GM23248 (cell line): ENCODE results near the gene FLOT2. TPM values are rescaled to one million over a fixed set of nuclear protein-coding genes. Genes with fewer than 3 reads are reported as not detected.
"Not testable (repeated sequence)": the region's sequence is repeated elsewhere in the genome, so short reads cannot be mapped to it uniquely, and the experiment has no call there.

Experiments used
- DNase-seq: peaks from one replicate; pipeline ENCODE4 v3.0.0-alpha.2; 2015
- H2AFZ ChIP-seq: fragments of 200-600 bp; sonication (generic); 2 replicates; pipeline ENCODE4 v1.6.1; 2016; ENCODE audit warnings: antibody characterized with exemption
- H3F3A ChIP-seq: fragments of 200-600 bp; sonication (generic); 2 replicates; pipeline ENCODE4 v1.6.1; 2016; ENCODE audit warnings: mild to moderate bottlenecking, antibody characterized with exemption, mixed run types; ENCODE audit not compliant: insufficient read depth
- H3K27ac ChIP-seq: fragments of 200-600 bp; sonication (generic); 2 replicates; pipeline ENCODE4 v1.5.1; 2016; ENCODE audit warnings: mild to moderate bottlenecking
- H3K27me3 ChIP-seq: fragments of 200-600 bp; sonication (generic); replicated peaks from 2 replicates; pipeline ENCODE4 v1.6.1; 2016; ENCODE audit warnings: mild to moderate bottlenecking; ENCODE audit not compliant: insufficient read depth
- H3K36me3 ChIP-seq: fragments of 200-600 bp; sonication (generic); 2 replicates; pipeline ENCODE4 v1.6.1; 2016; ENCODE audit warnings: low read depth, mild to moderate bottlenecking
- H3K4me1 ChIP-seq: fragments of 200-600 bp; sonication (generic); 2 replicates; pipeline ENCODE4 v1.6.1; 2016; ENCODE audit warnings: mild to moderate bottlenecking; ENCODE audit not compliant: insufficient read depth
- H3K4me2 ChIP-seq: fragments of 200-600 bp; sonication (generic); one replicate; pipeline ENCODE4 v1.6.1; 2016; ENCODE audit warnings: mild to moderate bottlenecking; ENCODE audit not compliant: unreplicated experiment
- H3K4me3 ChIP-seq: fragments of 200-600 bp; sonication (generic); 2 replicates; pipeline ENCODE4 v1.5.1; 2016; ENCODE audit warnings: mild to moderate bottlenecking
- H3K79me2 ChIP-seq: fragments of 200-600 bp; sonication (generic); 2 replicates; pipeline ENCODE4 v1.6.1; 2016; ENCODE audit warnings: mild to moderate bottlenecking; ENCODE audit not compliant: insufficient read depth
- H3K9ac ChIP-seq: fragments of 200-600 bp; sonication (generic); 2 replicates; pipeline ENCODE4 v1.6.1; 2016; ENCODE audit warnings: mild to moderate bottlenecking
- H3K9me2 ChIP-seq: fragments of 200-600 bp; sonication (generic); 2 replicates; pipeline ENCODE4 v1.6.1; 2016; ENCODE audit warnings: mixed run types, mild to moderate bottlenecking, moderate library complexity; ENCODE audit not compliant: insufficient read depth
- H3K9me3 ChIP-seq: fragments of 200-600 bp; sonication (generic); one replicate; pipeline ENCODE4 v1.6.1; 2017; ENCODE audit warnings: low read depth
- H4K20me1 ChIP-seq: fragments of 200-600 bp; sonication (generic); 2 replicates; pipeline ENCODE4 v1.6.0; 2016; ENCODE audit not compliant: insufficient read depth
- EZH2 ChIP-seq: fragments of 200-600 bp; sonication (generic); IDR thresholded peaks from 2 replicates; pipeline ENCODE4 v1.6.1; 2018; ENCODE audit warnings: antibody characterized with exemption, mild to moderate bottlenecking; ENCODE audit not compliant: insufficient read depth, poor library complexity, severe bottlenecking
- EZH2phosphoT487 ChIP-seq: fragments of 200-600 bp; sonication (generic); IDR thresholded peaks from 2 replicates; pipeline ENCODE4 v1.6.1; 2018; ENCODE audit warnings: antibody characterized with exemption, moderate library complexity, mild to moderate bottlenecking, low read depth; ENCODE audit not compliant: insufficient read depth
- WGBS, 2 experiments: methylation state at CpG; one replicate each; pipeline ENCODE4 v1.1.6; 2015 to 2017; ENCODE audit warnings: low lambda C conversion rate in 2 of 2, low coverage in 1 of 2; ENCODE audit errors: missing lambda C conversion rate in 2 of 2; 5-methylcytosine and 5-hydroxymethylcytosine counted together
- in situ Hi-C: fragments of 300-500 bp; cut with MboI; formaldehyde crosslinking; loops from 2 replicates; pipeline ENCODE4 v1.15.0; 2020
- polyA plus RNA-seq: library from polyadenylated mRNA; unstranded; fragments of >200 nt; fragmentation: Nextera tagmentation; extraction: Ambion mirVana; gene quantifications from 2 replicates; pipeline ENCODE4 v1.2.1, GENCODE V29; 2016
- total RNA-seq: library from RNA; depleted of rRNA; stranded (reverse); fragments of >200 nt; shearing (Covaris generic); gene quantifications from 2 replicates; pipeline ENCODE4 v1.2.3, GENCODE V29; 2014

The FLOT2 gene
- total and polyA plus RNA-seq, 2 experiments from 2014 or later, result 33.2 to 55.0 TPM

- Histone ChIP-seq H3K9me3 (no peaks in the 10 kb centered on the region), H3K9ac (no peak overlapping the region), H3K79me2 (peaks cover 100% of the 10 kb centered on the region), H3K9me2 (no peaks in the 10 kb centered on the region), H3K4me1 (peaks cover 30% of the 10 kb centered on the region), H4K20me1 (peaks cover 19% of the 10 kb centered on the region), H2AFZ (no peak overlapping the region), H3K27ac (peak overlapping the region; percentile 55), H3K27me3 (no peaks in the 10 kb centered on the region), H3K4me2 (peak overlapping the region; percentile 12), H3K36me3 (no peaks in the 10 kb centered on the region), H3K4me3 (no peak overlapping the region), H3F3A (peaks cover 18% of the 10 kb centered on the region)
- peak; percentile 85 for DNase-seq
- TF ChIP-seq EZH2, result no peak
- no peak for TF ChIP-seq EZH2phosphoT487
- 32 to 35% methylated on average over 5 of the region's 5 CpGs for WGBS, 2 experiments
- in situ Hi-C loops, result no loop called here
Observed at GRCh38 chr17:28937044-28937729, 39.7 kb upstream of the FLOT2 start.

DNA sequence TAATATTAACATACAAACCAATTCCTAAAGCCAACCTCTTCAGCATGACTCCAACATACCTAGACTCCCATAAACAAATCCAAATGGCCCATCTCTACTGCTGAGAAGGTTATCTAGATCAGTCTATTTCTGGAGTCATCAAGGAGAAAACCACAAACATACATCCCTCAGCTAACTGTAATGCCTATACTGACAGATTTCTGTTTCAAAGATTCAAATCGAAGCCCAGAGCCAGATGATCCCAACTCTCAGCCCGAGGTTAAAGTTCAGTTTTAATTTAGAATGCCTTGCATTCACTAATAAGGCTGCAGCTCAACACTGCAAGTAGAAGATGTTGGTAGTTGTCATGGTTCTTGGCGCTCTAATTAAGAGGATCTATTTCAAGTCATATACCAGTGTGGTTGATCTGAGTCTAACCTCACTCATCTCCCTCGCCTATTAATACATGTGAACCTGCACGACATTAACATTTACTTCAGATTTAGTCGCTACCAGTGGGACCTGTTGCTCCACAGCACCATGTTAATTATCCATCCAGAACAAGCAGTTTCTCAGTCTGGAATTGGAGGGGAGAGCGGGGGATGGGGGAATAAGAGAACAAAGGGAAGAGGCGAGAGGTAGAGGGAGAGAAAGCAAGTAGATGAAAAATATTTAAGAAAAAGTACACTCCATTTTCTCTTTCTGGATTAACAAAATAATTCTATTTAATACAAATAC is 38.4 kb upstream of the FLOT2 start:
- no peak for TF ChIP-seq EZH2phosphoT487
- TF ChIP-seq EZH2, result no peak
- 97% methylated on average over 8 of the region's 8 CpGs for WGBS, 2 experiments
- H3K27ac ChIP-seq, result no peak overlapping the region
- H3K4me2 ChIP-seq, result no peak overlapping the region
- H3K4me3 ChIP-seq, result no peak overlapping the region
- no peaks in the 10 kb centered on the region for H3K9me2 ChIP-seq
- peaks cover 18% of the 10 kb centered on the region for H3F3A ChIP-seq
- peaks cover 100% of the 10 kb centered on the region for H3K79me2 ChIP-seq
- H3K9me3 ChIP-seq, result no peaks in the 10 kb centered on the region
- peaks cover 30% of the 10 kb centered on the region for H3K4me1 ChIP-seq
- H3K36me3 ChIP-seq, result no peaks in the 10 kb centered on the region
- peaks cover 19% of the 10 kb centered on the region for H4K20me1 ChIP-seq
- in situ Hi-C loops, result no loop called here
- DNase-seq, result no peak
- no peak overlapping the region for H3K9ac ChIP-seq
- no peaks in the 10 kb centered on the region for H3K27me3 ChIP-seq
- no peak overlapping the region for H2AFZ ChIP-seq

DNA sequence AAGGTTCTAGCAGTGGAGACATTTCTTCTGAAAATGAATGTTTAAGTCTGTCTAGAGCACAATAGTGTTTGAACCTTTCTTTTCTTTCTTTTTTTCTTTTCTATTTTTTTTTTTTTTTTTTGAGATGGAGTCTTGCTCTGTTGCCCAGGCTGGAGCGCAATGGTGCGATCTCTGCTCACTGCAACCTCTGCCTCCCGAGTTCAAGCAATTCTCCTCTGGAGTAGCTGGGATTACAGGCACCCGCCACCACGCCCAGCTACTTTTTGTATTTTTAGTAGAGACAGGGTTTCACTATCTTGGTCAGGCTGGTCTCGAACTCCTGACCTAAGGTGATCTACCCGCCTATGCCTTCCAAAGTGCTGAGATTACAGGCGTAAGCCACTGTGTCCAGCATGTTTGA is 37.0 kb upstream of the FLOT2 start:
- H3K36me3 ChIP-seq, H3K9ac ChIP-seq, DNase-seq, H3K4me2 ChIP-seq, H3K4me3 ChIP-seq, H2AFZ ChIP-seq, H3K9me2 ChIP-seq, H3K27ac ChIP-seq, in situ Hi-C loops, H3K27me3 ChIP-seq, H3K9me3 ChIP-seq: not testable (repeated sequence)
- Histone ChIP-seq H4K20me1 (peaks cover 18% of the 10 kb centered on the region), H3K4me1 (peaks cover 30% of the 10 kb centered on the region), H3F3A (peaks cover 18% of the 10 kb centered on the region), H3K79me2 (peaks cover 100% of the 10 kb centered on the region)
- WGBS, 2 experiments, result 86 to 92% methylated on average over 8 of the region's 8 CpGs

DNA sequence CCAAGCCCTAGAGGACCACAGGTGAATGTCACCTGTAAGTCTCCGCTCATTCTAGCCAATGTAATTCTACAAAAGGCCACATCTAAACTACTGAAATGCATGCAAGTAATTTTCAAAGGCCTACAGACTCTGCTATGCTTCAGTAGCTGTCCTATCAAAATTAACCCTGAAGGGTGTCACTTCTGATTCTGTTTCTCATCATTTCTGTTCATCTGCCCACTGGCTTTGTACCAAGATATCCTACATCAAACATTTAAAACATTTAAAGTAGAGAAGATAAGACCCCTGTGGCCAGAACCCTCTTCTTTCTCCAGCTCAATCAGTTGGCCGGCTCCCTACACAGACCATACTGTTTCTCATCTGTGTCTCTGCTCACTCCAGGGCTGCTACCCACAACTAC is 32.3 kb upstream of the FLOT2 start:
- H3K9me3 ChIP-seq, result no peaks in the 10 kb centered on the region
- H3K9me2 ChIP-seq, result no peaks in the 10 kb centered on the region
- TF ChIP-seq EZH2 (no peak), EZH2phosphoT487 (no peak)
- H3K27me3 ChIP-seq, result no peaks in the 10 kb centered on the region
- peaks cover 26% of the 10 kb centered on the region for H3F3A ChIP-seq
- 98 to 100% methylated on average over 2 of the region's 2 CpGs for WGBS, 2 experiments
- no peak for DNase-seq
- in situ Hi-C loops, result no loop called here
- H3K79me2 ChIP-seq, result peaks cover 97% of the 10 kb centered on the region
- H3K4me3 ChIP-seq, result no peak overlapping the region
- peaks cover 5% of the 10 kb centered on the region; the same call in 1 of the 2 replicates for H3K36me3 ChIP-seq
- peaks cover 14% of the 10 kb centered on the region; the same call in 1 of the 2 replicates for H4K20me1 ChIP-seq
- peaks cover 19% of the 10 kb centered on the region for H3K4me1 ChIP-seq
- no peak overlapping the region for H3K27ac ChIP-seq
- no peak overlapping the region for H2AFZ ChIP-seq
- no peak overlapping the region for H3K9ac ChIP-seq
- no peak overlapping the region for H3K4me2 ChIP-seq
